Mesenchymal stem cell (in vitro differentiated cells and primary cell): ENCODE data around the gene TMEM51.

ENCODE experiments used
- DNase-seq: peaks from one replicate; pipeline ENCODE4 v3.0.0-alpha.2; 2013
- H2AFZ ChIP-seq: one replicate; pipeline ENCODE4 v1.6.1; 2013; ENCODE audit warnings: low read depth, mild to moderate bottlenecking, control low read depth, inconsistent platforms, low read length, moderate library complexity
- H2AK5ac ChIP-seq: 2 replicates; pipeline ENCODE4 v1.6.1; 2013; ENCODE audit warnings: low read length, moderate library complexity, mild to moderate bottlenecking, inconsistent platforms; ENCODE audit not compliant: severe bottlenecking
- H2BK120ac ChIP-seq: one replicate; pipeline ENCODE4 v1.6.1; 2013; ENCODE audit warnings: low read depth, mild to moderate bottlenecking, inconsistent platforms, low read length, moderate library complexity
- H2BK12ac ChIP-seq, 2 experiments: one replicate each; pipeline ENCODE4 v1.6.1; 2013; ENCODE audit warnings: inconsistent platforms in 2 of 2, low read length in 2 of 2, mild to moderate bottlenecking in 2 of 2, moderate library complexity in 2 of 2, control low read depth in 1 of 2
- H2BK15ac ChIP-seq: one replicate; pipeline ENCODE4 v1.6.1; 2013; ENCODE audit warnings: mild to moderate bottlenecking, low read depth, inconsistent platforms; ENCODE audit not compliant: poor library complexity, severe bottlenecking
- H2BK5ac ChIP-seq: 2 replicates; pipeline ENCODE4 v1.6.1; 2013; ENCODE audit warnings: low read depth, mild to moderate bottlenecking, low read length, control low read depth, inconsistent platforms; ENCODE audit not compliant: poor library complexity, severe bottlenecking
- H3K14ac ChIP-seq, 2 experiments: one replicate each; pipeline ENCODE4 v1.6.1; 2013; ENCODE audit warnings: inconsistent platforms in 2 of 2, low read length in 2 of 2, control low read depth in 1 of 2, mild to moderate bottlenecking in 1 of 2, moderate library complexity in 1 of 2
- H3K18ac ChIP-seq, 2 experiments: one replicate each; pipeline ENCODE4 v1.6.1; 2013; ENCODE audit warnings: inconsistent platforms in 2 of 2, low read length in 2 of 2, control low read depth in 1 of 2, low read depth in 1 of 2, mild to moderate bottlenecking in 1 of 2
- H3K23ac ChIP-seq, 2 experiments: one replicate each; pipeline ENCODE4 v1.6.1; 2013; ENCODE audit warnings: inconsistent platforms in 2 of 2, low read length in 2 of 2, mild to moderate bottlenecking in 2 of 2, moderate library complexity in 2 of 2, control low read depth in 1 of 2
- H3K27ac ChIP-seq: 2 replicates; pipeline ENCODE4 v1.5.1; 2013; ENCODE audit warnings: mild to moderate bottlenecking, moderate library complexity, low read length, control low read depth, inconsistent platforms; ENCODE audit not compliant: poor library complexity, severe bottlenecking
- H3K27me3 ChIP-seq, 2 experiments: 2 replicates each; pipeline versions ENCODE4 v1.6.1 to v1.7.0; 2013; ENCODE audit warnings: low read length in 2 of 2, mild to moderate bottlenecking in 2 of 2, moderate library complexity in 2 of 2, control low read depth in 1 of 2, inconsistent platforms in 1 of 2; ENCODE audit not compliant: control insufficient read depth in 1 of 2, insufficient read depth in 1 of 2
- H3K36me3 ChIP-seq, 2 experiments: 2 replicates each; pipeline versions ENCODE4 v1.6.1 to v1.7.0; 2013; ENCODE audit warnings: low read length in 2 of 2, control low read depth in 1 of 2, inconsistent platforms in 1 of 2, low read depth in 1 of 2, mild to moderate bottlenecking in 1 of 2; ENCODE audit not compliant: insufficient read depth in 2 of 2, control insufficient read depth in 1 of 2
- H3K4ac ChIP-seq, 2 experiments: one replicate each; pipeline ENCODE4 v1.6.1; 2013; ENCODE audit warnings: inconsistent platforms in 2 of 2, low read length in 2 of 2, mild to moderate bottlenecking in 2 of 2, moderate library complexity in 2 of 2, control low read depth in 1 of 2, low read depth in 1 of 2
- H3K4me1 ChIP-seq: 2 replicates; pipeline ENCODE4 v1.6.1; 2013; ENCODE audit warnings: low read depth, low read length, control low read depth; ENCODE audit not compliant: control insufficient read depth, insufficient read depth
- H3K4me2 ChIP-seq: 2 replicates; pipeline ENCODE4 v1.6.1; 2013; ENCODE audit warnings: low read length, mild to moderate bottlenecking, inconsistent platforms; ENCODE audit not compliant: poor library complexity, severe bottlenecking
- H3K4me3 ChIP-seq, 2 experiments: 2 replicates each; pipeline versions ENCODE4 v1.5.1 to v1.7.0; 2013; ENCODE audit warnings: low read length in 2 of 2, mild to moderate bottlenecking in 2 of 2, control low read depth in 1 of 2, low read depth in 1 of 2; ENCODE audit not compliant: insufficient read depth in 1 of 2
- H3K79me1 ChIP-seq: replicated peaks from 2 replicates; pipeline ENCODE4 v1.6.1; 2013; ENCODE audit warnings: mild to moderate bottlenecking, control low read depth, low read length, inconsistent platforms; ENCODE audit not compliant: poor library complexity, severe bottlenecking
- H3K9ac ChIP-seq: 2 replicates; pipeline ENCODE4 v1.7.0; 2013; ENCODE audit warnings: mild to moderate bottlenecking, low read length, moderate library complexity
- H3K9me3 ChIP-seq: 2 replicates; pipeline ENCODE4 v1.7.0; 2013; ENCODE audit warnings: mild to moderate bottlenecking, low read length; ENCODE audit not compliant: control insufficient read depth
- H4K8ac ChIP-seq: one replicate; pipeline ENCODE4 v1.6.1; 2013; ENCODE audit warnings: inconsistent platforms, mild to moderate bottlenecking, low read length, moderate library complexity
- H4K91ac ChIP-seq: one replicate; pipeline ENCODE4 v1.6.1; 2013; ENCODE audit warnings: mild to moderate bottlenecking, low read length, inconsistent platforms
- WGBS: methylation state at CpG from one replicate; pipeline ENCODE4 v1.1.7; 2013; ENCODE audit warnings: mixed read lengths; 5-methylcytosine and 5-hydroxymethylcytosine counted together

Gene TMEM51

DNA sequence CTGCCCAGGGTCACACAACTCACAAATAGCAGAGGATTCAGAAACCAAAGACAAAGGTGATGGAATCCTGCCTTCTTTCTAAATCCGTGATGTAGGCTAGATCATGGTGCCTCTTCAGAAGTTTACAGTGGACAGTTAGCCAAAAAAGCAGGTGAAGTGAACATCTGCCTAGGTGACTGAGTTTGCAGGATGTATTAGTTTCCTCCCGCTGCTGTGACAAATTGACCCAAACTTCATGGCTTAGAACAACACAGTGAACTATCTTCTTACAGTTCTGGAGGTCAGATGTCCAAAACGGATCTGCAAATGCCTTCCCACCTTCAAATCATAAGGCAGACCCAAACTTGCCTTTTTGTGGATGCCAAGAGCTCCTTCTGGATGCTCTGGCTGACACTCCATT lies 3.2 kb upstream of the TMEM51 start:
- H2AK5ac ChIP-seq = no peak overlapping the region
- H3K4me1 ChIP-seq = peaks cover 17% of the 10 kb centered on the region
- peaks cover 23 to 69% of the 10 kb centered on the region in 2 experiments for H3K27me3 ChIP-seq
- H2AFZ ChIP-seq = no peak overlapping the region
- peaks cover 12% of the 10 kb centered on the region for H3K79me1 ChIP-seq
- no peak overlapping the region for H3K23ac ChIP-seq
- H3K9ac ChIP-seq = no peak overlapping the region
- no peak overlapping the region for H3K4me3 ChIP-seq
- H2BK12ac ChIP-seq = no peak overlapping the region
- no peak overlapping the region for H3K4ac ChIP-seq
- H3K27ac ChIP-seq = no peak overlapping the region
- no peak overlapping the region for H3K4me2 ChIP-seq
- no peak overlapping the region for H3K18ac ChIP-seq
- no peak overlapping the region for H2BK5ac ChIP-seq
- DNase-seq = no peak
- no peak overlapping the region for H2BK15ac ChIP-seq
- H4K8ac ChIP-seq = no peak overlapping the region
- H3K14ac ChIP-seq = no peak overlapping the region
- no peaks in the 10 kb centered on the region for H3K36me3 ChIP-seq
- H4K91ac ChIP-seq = no peak overlapping the region
- H2BK120ac ChIP-seq = no peak overlapping the region
- 95% methylated on average over 3 of the region's 3 CpGs for WGBS
- no peaks in the 10 kb centered on the region for H3K9me3 ChIP-seq

DNA sequence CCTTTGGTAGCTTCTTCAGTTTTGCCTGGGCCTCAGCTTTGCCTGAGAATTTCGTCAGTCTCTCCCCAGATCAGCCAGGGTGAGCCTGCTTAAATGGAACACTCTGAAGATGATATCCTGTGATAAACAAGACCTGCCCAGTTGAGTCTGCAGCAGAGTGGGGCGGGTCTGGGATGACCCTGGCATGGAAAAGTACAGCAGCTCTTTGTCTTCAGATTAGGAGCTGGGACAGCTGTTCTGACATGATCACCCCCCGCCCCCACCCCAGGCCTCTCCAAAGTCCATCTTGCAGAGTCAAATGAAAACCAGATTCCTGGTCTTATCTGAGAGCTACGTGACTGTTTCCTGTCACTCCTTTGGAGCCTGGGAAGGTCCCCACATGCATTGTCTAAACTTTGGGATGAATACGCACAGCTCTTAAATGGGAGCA lies 2.2 kb upstream of the TMEM51 start:
- Histone ChIP-seq H2BK15ac (peak overlapping the region; percentile 55), H3K27me3 (peaks cover 20 to 60% of the 10 kb centered on the region in 2 experiments), H3K23ac (no peak overlapping the region), H3K4ac (no peak overlapping the region), H3K14ac (no peak overlapping the region), H3K27ac (no peak overlapping the region), H4K8ac (no peak overlapping the region), H2BK120ac (no peak overlapping the region), H3K9me3 (no peaks in the 10 kb centered on the region), H3K18ac (peak overlapping the region in 1 of 2 experiments; percentile 8), H2AFZ (no peak overlapping the region), H3K79me1 (peaks cover 18% of the 10 kb centered on the region), H4K91ac (no peak overlapping the region), H2AK5ac (no peak overlapping the region), H3K36me3 (peaks cover 0 to 2% of the 10 kb centered on the region in 2 experiments), H2BK5ac (no peak overlapping the region), H3K9ac (no peak overlapping the region), H3K4me3 (no peak overlapping the region), H3K4me1 (peaks cover 26% of the 10 kb centered on the region), H2BK12ac (peak overlapping the region in 1 of 2 experiments; percentile 55), H3K4me2 (no peak overlapping the region)
- DNase-seq = no peak
- 16% methylated on average over 4 of the region's 5 CpGs for WGBS

DNA sequence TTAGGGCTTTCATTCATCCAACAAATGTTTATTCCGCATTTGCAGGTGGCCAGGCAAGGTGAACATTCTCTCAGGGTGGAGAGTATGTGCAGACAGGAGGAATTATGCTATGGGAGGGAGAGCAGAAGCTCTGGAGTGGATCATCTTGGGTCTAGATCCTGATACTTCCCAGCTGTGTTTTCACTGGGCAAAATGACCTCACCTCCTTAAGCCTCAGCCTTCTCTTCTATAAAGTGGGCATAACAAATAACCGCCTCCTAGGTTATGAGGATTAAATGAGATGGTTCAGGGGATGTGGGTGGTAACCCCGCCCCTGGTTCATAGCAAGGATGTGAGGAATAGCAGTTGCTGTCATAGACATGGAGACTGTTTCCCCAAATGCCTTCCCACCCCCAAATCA lies 1.7 kb upstream of the TMEM51 start:
- H2BK5ac ChIP-seq = no peak overlapping the region
- no peak overlapping the region for H3K4me2 ChIP-seq
- no peak overlapping the region for H3K27ac ChIP-seq
- peak overlapping the region; percentile 87 for H3K9ac ChIP-seq
- H3K14ac ChIP-seq = no peak overlapping the region
- WGBS = 44% methylated on average over 2 of the region's 3 CpGs
- peaks cover 30% of the 10 kb centered on the region for H3K4me1 ChIP-seq
- H4K8ac ChIP-seq = no peak overlapping the region
- no peaks in the 10 kb centered on the region for H3K9me3 ChIP-seq
- H2AK5ac ChIP-seq = no peak overlapping the region
- H2AFZ ChIP-seq = no peak overlapping the region
- no peak overlapping the region for H3K4ac ChIP-seq
- H2BK120ac ChIP-seq = no peak overlapping the region
- no peak overlapping the region for H3K4me3 ChIP-seq
- H3K79me1 ChIP-seq = peaks cover 19% of the 10 kb centered on the region
- no peak overlapping the region for H4K91ac ChIP-seq
- H3K27me3 ChIP-seq = peaks cover 20 to 56% of the 10 kb centered on the region in 2 experiments
- H3K18ac ChIP-seq = peak overlapping the region in 1 of 2 experiments; percentile 16
- no peak overlapping the region for H2BK15ac ChIP-seq
- DNase-seq = no peak
- H2BK12ac ChIP-seq = peak overlapping the region in 1 of 2 experiments; percentile 90
- H3K23ac ChIP-seq = no peak overlapping the region
- H3K36me3 ChIP-seq = peaks cover 0 to 2% of the 10 kb centered on the region in 2 experiments

DNA sequence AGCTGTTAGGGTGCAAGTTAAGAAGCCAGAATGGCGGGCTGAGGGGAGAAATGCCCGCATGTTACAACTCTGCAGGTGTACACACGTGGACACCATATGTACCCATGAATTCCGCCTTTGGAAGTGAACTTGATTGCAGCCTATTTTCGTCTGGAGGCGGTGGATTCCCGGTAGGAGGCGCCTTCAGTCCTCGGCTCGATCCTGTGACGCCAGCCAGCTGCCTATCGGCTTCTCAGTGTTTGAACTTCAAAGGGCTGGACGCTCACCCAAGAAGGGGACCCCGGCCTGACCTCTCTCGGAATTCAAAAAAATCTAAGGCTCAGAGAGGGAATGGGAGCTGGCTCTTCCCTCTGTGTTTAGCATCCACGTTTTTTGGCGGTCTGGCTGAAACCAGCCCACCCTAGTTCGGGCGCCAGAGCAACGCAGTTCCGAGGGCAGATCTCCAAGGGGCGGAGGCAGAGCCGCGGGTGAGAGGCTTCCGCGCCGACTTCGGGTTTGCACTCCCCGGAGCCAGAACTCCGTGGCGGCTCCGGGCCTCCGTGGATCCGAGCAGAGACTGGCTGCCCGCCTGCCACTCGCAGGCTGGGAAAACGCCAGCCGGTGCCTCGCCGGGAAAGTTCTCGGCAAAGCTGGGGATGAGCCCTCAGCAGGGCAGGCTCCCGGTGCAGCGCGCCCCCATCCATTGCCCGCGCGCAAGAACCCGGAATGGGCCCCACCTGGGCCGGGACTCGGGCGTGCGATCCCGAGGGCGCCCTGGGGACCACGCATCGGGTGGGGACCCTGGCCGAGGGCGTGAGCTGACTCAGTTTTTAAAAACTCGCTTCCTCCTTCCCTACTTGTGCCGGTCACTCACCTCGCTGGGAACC lies 996 bp upstream of the TMEM51 start:
- H2AFZ ChIP-seq = peak overlapping the region; percentile 57
- peak overlapping the region in 1 of 2 experiments; percentile 23 for H3K23ac ChIP-seq
- H2BK120ac ChIP-seq = peak overlapping the region; percentile 54
- H3K4me1 ChIP-seq = peaks cover 31% of the 10 kb centered on the region
- H3K14ac ChIP-seq = peak overlapping the region in 1 of 2 experiments; percentile 35
- no peak overlapping the region for H3K27ac ChIP-seq
- no peaks in the 10 kb centered on the region for H3K9me3 ChIP-seq
- H2AK5ac ChIP-seq = no peak overlapping the region
- WGBS = under 1% methylated on average over 56 of the region's 61 CpGs
- no peak overlapping the region for H2BK15ac ChIP-seq
- peak; percentile 93 for DNase-seq
- H4K91ac ChIP-seq = no peak overlapping the region
- H3K18ac ChIP-seq = peak overlapping the region; percentile 56 to 79
- peaks cover 0 to 2% of the 10 kb centered on the region in 2 experiments for H3K36me3 ChIP-seq
- peaks cover 20 to 50% of the 10 kb centered on the region in 2 experiments for H3K27me3 ChIP-seq
- H3K4ac ChIP-seq = peak overlapping the region in 1 of 2 experiments; percentile 71
- peak overlapping the region; percentile 79 to 84 for H3K4me3 ChIP-seq
- H2BK5ac ChIP-seq = no peak overlapping the region
- H2BK12ac ChIP-seq = peak overlapping the region; percentile 30 to 90
- peak overlapping the region; percentile 87 for H3K9ac ChIP-seq
- H4K8ac ChIP-seq = no peak overlapping the region
- peak overlapping the region; percentile 94 for H3K4me2 ChIP-seq
- H3K79me1 ChIP-seq = peaks cover 19% of the 10 kb centered on the region
